Measurements from ENCODE around the gene IGF2BP3.

Gene IGF2BP3

DNA sequence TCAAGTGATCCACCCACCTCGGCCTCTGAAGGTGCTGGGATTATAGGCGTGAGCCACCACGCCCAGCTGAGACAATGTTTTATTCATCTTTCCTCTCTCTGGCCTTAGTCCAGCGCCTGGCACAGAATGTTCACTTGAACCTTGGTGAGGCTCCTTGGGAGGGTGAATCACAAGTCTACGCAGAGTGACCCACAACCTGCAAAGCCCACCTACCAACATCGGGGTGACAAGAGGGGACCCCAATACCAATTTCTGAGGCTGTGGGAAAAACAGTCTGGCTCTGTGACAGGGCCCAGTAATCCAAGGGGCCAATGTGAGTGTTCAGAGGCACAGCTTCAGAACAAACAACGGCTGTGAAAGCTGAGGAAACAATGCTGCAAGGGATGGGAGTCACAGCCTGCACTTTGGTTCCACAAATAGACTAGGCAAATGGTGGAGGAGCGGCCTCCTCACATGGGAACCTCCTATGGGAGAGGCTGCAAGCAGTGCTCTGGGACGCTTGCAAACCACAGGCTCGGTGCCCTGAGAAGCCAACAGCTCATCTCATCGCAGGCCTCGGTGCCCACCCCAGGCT, 176.7 kb downstream of the IGF2BP3 start:
- DNase-seq (ENCODE audit: low spot score) = no peak

GRCh38 chr7:23292623-23293022, 177.7 kb downstream of the IGF2BP3 start:
- no peak for DNase-seq (ENCODE audit: low spot score)

GRCh38 chr7:23291957-23292560, 178.2 kb downstream of the IGF2BP3 start:
- DNase-seq (ENCODE audit: low spot score) = no peak

- DNase-seq (ENCODE audit: low spot score) = no peak
These were observed 179.3 kb downstream of the IGF2BP3 start for GRCh38 chr7:23290993-23291392.

GRCh38 chr7:23287612-23288011, 182.7 kb downstream of the IGF2BP3 start:
- DNase-seq (ENCODE audit: low spot score) = no peak

DNA sequence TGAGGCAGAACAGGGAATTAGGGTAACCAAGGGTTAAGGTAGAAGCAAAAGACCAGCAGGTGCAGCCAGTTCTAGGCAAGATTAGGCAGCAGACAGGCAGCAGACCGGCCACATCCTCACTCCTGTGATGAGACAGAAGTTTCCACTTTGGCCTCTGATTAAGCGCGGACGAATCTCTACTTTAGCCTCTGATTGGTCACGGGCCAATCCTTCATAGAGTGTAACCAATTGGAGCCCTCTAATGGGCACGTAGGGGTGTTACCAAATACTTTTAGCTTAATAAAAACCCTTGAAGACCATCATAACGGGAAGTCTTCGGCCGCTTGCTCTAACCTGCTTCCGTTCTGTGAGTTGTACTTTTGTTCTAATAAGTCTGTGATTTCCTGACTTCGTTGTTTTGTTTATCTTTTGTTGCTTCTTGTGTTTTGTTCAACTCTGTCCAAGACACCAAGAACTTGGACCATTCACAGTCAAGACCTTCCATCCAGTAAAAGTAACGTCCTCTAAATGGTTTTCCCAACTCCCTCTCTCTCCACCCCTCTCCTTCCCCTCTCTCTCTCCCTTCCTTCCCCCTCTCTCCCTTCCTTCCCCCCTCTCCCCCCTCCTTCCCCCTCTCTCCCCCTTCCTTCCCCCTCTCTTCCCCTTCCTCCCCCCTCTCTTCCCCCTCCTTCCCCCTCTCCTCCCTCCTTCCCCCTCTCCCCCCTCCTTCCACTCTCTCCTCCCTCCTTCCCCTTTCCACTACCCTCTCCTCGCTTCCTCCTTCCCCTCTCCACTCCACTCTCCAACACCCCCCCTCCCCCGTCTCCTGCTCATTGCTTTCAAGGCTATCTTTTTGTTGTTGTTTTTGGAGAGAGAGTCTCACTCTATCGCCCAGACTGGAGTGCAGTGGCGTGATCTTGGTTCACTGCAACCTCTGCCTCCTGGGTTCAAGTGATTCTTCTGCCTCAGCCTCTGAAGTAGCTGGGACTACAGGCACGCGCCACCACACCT, 184.3 kb downstream of the IGF2BP3 start:
- DNase-seq (ENCODE audit: low spot score) = no peak

- no peak for DNase-seq (ENCODE audit: low spot score)
These were observed 185.4 kb downstream of the IGF2BP3 start for GRCh38 chr7:23284871-23285270.

DNA sequence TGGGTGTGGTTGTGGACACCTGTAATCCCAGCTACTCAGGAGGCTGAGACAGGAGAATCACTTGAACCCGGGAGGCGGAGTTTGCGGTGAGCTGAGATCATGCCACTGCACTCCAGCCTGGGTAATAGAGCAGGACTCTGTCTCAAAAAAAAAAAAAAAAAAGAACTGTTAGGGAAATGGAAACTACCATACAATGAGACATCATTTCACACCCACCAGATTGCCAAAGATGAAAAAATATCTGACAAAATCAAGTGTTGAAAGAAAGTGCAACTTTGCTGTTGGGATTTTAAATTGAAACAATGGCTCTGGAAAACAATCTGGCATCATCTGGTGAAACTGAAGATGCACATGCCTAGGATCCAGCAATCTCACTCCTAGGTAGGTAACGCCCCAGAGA, 187.2 kb downstream of the IGF2BP3 start:
- no peak for DNase-seq (ENCODE audit: low spot score)

GRCh38 chr7:23279819-23280525, 190.3 kb downstream of the IGF2BP3 start:
- no peak for DNase-seq (ENCODE audit: low spot score)

GRCh38 chr7:23277359-23277989, 192.8 kb downstream of the IGF2BP3 start:
- DNase-seq (ENCODE audit: low spot score) = peak; percentile 73

- no peak for DNase-seq (ENCODE audit: low spot score)
These were observed 193.3 kb downstream of the IGF2BP3 start for GRCh38 chr7:23276947-23277346.

DNA sequence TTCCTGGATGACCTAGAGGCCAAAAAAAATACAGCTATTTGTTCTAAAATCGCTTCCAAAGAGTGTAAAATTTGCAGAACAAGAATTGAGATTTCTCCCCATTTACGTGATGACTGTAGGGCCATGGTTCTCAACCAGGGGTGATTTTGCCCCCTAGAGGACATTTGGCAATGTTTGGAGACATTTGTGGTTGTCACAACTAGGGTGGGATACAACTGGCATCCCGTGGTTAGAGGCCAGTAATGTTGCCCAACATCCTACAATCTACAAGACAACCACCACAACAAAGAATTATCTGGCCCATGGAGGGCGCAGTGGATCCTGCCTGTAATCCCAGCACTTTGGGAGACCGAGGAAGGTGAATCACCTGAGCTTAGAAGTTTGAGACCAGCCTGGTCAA, 193.9 kb downstream of the IGF2BP3 start:
- no peak for DNase-seq (ENCODE audit: low spot score)

GRCh38 chr7:23275912-23276311, 194.4 kb downstream of the IGF2BP3 start:
- no peak for DNase-seq (ENCODE audit: low spot score)

- peak; percentile 92 for DNase-seq (ENCODE audit: low spot score)
These were observed 197.1 kb downstream of the IGF2BP3 start for GRCh38 chr7:23273141-23273599.

- DNase-seq (ENCODE audit: low spot score) = no peak
These were observed 198.0 kb downstream of the IGF2BP3 start for GRCh38 chr7:23272275-23272674.

- peak; percentile 11 for DNase-seq (ENCODE audit: low spot score)
These were observed 201.5 kb downstream of the IGF2BP3 start for GRCh38 chr7:23268746-23269145.

DNA sequence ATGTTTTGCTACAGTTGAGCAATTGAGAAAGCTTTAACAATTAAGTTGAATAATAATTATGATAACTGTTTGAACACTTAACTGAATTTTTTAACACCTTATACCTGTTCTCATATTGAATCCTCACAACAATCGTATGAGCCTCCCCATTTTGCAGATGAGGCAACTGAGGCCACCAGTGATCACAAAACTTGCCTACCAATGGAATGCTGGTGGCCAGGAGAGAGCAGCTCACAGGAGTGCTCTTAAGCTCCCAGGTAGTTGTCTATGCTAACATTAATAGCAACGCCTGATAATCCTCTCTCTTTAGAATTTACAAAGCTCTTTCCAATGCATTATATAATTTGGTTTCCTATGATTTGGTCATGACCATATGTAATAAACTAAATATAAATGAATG, 202.1 kb downstream of the IGF2BP3 start:
- no peak for DNase-seq (ENCODE audit: low spot score)

- no peak for DNase-seq (ENCODE audit: low spot score)
These were observed 202.9 kb downstream of the IGF2BP3 start for GRCh38 chr7:23267357-23267756.

GRCh38 chr7:23266918-23267317, 203.4 kb downstream of the IGF2BP3 start:
- no peak for DNase-seq (ENCODE audit: low spot score)

DNA sequence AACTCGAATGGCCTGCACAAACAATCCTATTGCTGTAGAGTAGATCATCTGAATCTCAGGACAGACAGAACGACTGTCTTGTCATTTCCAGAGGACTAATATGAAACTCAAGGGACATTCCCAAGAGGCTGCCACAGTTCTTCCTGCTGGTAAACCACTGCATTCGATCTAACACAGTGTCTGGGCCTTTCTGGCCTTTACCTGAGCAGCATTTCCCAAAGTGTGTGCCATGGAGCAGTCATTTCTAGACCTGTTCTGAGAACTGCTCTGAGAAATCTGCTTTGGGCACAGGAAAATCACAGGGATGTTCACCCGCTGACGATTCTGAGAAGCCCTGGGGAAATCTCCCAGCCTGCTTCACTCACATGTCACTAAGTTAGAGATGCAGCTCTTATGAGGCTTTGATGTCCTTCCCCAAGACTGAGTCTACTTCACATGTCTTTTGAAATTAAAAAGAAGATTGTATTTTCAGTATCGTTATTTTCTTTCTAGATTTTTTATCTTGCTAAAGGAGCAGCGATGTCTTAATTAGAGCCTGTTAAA, 205.3 kb downstream of the IGF2BP3 start:
- DNase-seq (ENCODE audit: low spot score) = no peak

DNA sequence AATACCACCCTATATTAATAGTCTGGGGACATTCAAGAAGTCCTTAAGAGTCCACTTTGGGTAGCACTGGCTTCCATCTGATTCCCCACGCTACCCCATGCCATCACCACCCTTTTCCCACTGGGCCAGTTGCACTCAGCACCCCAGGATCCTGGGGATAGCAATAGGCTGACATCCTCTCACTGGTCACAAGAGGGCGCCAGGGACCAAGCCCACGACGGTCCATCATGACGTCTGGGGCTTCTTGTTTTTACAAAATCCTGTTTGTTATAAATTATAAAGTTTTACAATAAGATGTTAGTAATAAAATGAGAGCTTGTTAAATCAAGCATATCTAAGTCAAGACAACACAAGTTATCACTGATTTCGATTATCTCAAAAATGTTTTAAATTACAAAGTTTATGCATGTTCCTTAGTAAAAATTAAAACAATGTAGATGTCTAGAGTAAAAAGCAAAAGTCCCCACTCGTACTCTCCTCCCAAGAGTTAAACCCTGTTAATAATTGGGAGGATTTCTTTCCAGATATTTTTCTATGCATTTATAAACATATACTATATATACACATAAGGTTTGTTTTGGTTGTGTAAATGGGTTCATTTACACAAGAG, 208.3 kb downstream of the IGF2BP3 start:
- DNase-seq (ENCODE audit: low spot score) = peak; percentile 64
